HS-27A (cell line): ENCODE results near the gene OR2L13.
"Not testable (repeated sequence)": the region's sequence is repeated elsewhere in the genome, so short reads cannot be mapped to it uniquely, and the experiment has no call there.

Source experiments
- DNase-seq: peaks from one replicate; pipeline ENCODE4 v3.0.0-alpha.2; 2012; ENCODE audit warnings: low read depth, missing footprints

The OR2L13 gene

GRCh38 chr1:248094884-248095283 lies at the start of gene OR2L13:
Gene OR2L13 (plus strand): TSS chr1:248095184. CDS start chr1:248099376, 4,192 bp downstream.
- no peak for DNase-seq

GRCh38 chr1:248045209-248045608 lies 49.8 kb upstream of the OR2L13 start:
- no peak for DNase-seq

- no peak for DNase-seq
Measured at GRCh38 chr1:248046536-248046935, 48.4 kb upstream of the OR2L13 start, which contains the start of gene OR2L3. Gene OR2L3 (plus strand): TSS chr1:248046836. CDS start chr1:248060682, 13,846 bp downstream.

- no peak for DNase-seq
Measured at GRCh38 chr1:248047008-248047407, 48.0 kb upstream of the OR2L13 start.

GRCh38 chr1:248054671-248055070 lies 40.3 kb upstream of the OR2L13 start:
- no peak for DNase-seq

GRCh38 chr1:248055261-248055660 lies 39.7 kb upstream of the OR2L13 start:
- DNase-seq, result no peak

GRCh38 chr1:248065071-248065470 lies 29.9 kb upstream of the OR2L13 start:
- DNase-seq, result no peak

GRCh38 chr1:248065604-248066003 lies 29.4 kb upstream of the OR2L13 start:
- no peak for DNase-seq

GRCh38 chr1:248083864-248084263 lies 11.1 kb upstream of the OR2L13 start:
- not testable (repeated sequence) for DNase-seq

GRCh38 chr1:248098529-248098928 lies 3.5 kb downstream of the OR2L13 start:
- no peak for DNase-seq

GRCh38 chr1:248102847-248103246 lies 7.9 kb downstream of the OR2L13 start:
- DNase-seq, result no peak

- no peak for DNase-seq
Measured at GRCh38 chr1:248111157-248111556, 16.2 kb downstream of the OR2L13 start.

GRCh38 chr1:248114890-248115289 lies 19.9 kb downstream of the OR2L13 start:
- DNase-seq, result no peak

- no peak for DNase-seq
Measured at GRCh38 chr1:248127653-248128052, 32.7 kb downstream of the OR2L13 start.

GRCh38 chr1:248136811-248137210 lies 41.8 kb downstream of the OR2L13 start:
- DNase-seq, result no peak

- no peak for DNase-seq
Measured at GRCh38 chr1:248140846-248141245, 45.9 kb downstream of the OR2L13 start.

- no peak for DNase-seq
Measured at GRCh38 chr1:248143311-248143710, 48.3 kb downstream of the OR2L13 start.

GRCh38 chr1:248144513-248145198 lies 49.7 kb downstream of the OR2L13 start, which contains the start of gene OR2M5:
Gene OR2M5 (plus strand): TSS chr1:248145148. CDS start chr1:248145148, 0 bp downstream.
- DNase-seq, result no peak
